GM18517 (cell line): ENCODE data around the gene FCAMR.

Experiments used
- ATAC-seq: cut with Tn5 transposase; IDR thresholded peaks from one replicate; pipeline ENCODE4 v1.9.1; 2021; ENCODE audit warnings: mild to moderate bottlenecking, moderate library complexity; ENCODE audit not compliant: unreplicated experiment

Gene FCAMR, protein sequence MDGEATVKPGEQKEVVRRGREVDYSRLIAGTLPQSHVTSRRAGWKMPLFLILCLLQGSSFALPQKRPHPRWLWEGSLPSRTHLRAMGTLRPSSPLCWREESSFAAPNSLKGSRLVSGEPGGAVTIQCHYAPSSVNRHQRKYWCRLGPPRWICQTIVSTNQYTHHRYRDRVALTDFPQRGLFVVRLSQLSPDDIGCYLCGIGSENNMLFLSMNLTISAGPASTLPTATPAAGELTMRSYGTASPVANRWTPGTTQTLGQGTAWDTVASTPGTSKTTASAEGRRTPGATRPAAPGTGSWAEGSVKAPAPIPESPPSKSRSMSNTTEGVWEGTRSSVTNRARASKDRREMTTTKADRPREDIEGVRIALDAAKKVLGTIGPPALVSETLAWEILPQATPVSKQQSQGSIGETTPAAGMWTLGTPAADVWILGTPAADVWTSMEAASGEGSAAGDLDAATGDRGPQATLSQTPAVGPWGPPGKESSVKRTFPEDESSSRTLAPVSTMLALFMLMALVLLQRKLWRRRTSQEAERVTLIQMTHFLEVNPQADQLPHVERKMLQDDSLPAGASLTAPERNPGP

GRCh38 chr1:206970446-206970845, at the start of gene FCAMR:
TSS of gene FCAMR (minus strand) at chr1:206970460. CDS start at chr1:206970125, 335 bp downstream.
- no peak for ATAC-seq

GRCh38 chr1:207019661-207020060, 49.4 kb upstream of the FCAMR start:
- ATAC-seq, result no peak

DNA sequence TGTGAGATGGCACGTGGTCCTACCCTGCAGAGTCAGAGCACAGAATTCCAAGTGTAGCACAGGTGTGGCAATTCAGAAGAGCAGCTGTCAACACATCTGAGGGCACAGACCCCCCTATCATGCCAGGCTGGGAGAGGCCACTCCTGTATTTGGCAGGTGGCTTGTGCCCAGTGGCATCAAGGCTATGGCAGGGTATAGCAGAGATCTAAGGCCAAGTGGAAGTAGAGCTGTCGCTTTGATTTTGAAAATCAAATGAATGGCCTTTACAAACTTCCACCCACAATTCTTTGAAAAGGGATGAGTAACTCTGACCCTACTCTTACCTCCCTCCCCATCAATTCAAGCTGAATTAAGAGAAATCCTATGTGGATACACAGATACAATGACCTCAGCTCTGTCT, 48.9 kb upstream of the FCAMR start:
- no peak for ATAC-seq

GRCh38 chr1:207018707-207019106, 48.4 kb upstream of the FCAMR start:
- no peak for ATAC-seq

- no peak for ATAC-seq
These were observed 47.6 kb upstream of the FCAMR start for GRCh38 chr1:207017615-207018559.

- no peak for ATAC-seq
These were observed 45.5 kb upstream of the FCAMR start for GRCh38 chr1:207015791-207016190.

GRCh38 chr1:207014728-207015127, 44.5 kb upstream of the FCAMR start:
- no peak for ATAC-seq

DNA sequence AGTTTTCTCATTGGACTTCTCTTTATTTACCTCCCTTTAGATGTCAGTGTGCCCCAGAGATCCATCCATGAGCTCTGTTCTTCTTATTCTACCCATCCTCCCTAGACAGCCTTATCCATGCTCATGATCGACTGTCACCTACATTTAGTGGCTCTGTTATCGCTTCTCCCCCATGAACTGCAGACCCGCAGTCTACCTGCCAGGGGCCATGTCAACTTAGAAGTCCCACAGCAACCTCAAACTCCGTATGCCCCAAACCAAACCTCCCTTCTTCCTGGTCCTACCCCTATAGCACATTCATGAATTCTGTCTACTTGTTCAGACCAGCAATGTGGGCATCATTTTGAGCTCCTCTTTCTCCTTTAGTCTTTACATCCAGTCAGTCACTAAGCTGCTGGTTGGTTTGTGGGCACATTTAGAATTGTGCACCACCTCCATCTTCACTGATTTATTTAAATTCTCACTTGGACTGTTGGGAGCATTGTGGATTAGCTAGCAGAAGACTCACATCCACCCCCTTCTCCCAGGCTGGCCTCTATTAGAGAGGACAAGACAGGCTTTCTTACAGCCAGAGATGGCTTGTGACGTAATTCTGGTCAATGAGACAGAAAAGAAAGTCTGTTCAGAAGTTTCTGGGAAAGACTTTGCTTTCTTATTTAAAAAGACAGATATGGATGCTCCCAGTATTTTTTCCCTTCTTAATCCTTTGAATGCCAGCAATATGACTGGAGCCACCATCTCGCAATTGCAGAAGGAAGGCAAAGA, 43.2 kb upstream of the FCAMR start:
- no peak for ATAC-seq

DNA sequence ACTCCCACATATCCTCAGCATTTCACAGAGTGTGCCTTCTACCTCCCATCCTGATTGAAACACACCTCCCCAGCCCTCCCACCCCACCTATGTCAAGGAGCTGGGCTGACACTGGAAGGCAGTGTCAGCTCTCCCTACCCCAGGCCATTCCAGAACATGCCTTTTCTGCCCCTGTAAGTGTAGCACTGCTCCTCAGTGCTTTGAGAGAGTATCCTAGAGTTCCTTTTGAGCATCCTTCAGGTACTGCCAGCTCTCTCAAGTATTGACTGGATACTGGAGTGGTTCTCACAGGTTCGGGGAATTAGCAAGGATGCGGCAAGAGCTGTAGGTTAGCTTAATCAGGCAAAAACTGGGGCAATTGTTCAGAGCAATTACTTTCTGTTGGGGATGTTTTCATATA, 40.5 kb upstream of the FCAMR start:
- no peak for ATAC-seq

DNA sequence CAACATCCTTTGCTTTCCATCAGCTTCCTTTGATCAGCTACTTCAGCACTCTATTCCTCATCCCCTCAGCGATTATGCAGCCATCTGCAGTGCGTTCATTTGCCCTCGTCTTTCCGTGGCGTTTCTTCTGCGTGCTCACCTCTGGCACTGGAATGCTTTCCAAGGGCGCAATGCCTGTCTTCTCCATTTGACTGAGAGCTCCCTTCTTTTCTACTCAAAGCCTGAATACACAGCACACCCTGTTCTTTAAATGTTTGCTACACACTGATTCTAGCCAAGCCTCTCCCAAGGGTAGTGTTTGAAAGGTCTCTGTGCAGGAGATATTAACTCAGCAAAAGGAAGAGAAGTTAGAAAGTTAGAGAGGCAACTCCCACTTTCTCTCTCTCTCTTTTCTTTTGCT, 39.7 kb upstream of the FCAMR start:
- no peak for ATAC-seq

DNA sequence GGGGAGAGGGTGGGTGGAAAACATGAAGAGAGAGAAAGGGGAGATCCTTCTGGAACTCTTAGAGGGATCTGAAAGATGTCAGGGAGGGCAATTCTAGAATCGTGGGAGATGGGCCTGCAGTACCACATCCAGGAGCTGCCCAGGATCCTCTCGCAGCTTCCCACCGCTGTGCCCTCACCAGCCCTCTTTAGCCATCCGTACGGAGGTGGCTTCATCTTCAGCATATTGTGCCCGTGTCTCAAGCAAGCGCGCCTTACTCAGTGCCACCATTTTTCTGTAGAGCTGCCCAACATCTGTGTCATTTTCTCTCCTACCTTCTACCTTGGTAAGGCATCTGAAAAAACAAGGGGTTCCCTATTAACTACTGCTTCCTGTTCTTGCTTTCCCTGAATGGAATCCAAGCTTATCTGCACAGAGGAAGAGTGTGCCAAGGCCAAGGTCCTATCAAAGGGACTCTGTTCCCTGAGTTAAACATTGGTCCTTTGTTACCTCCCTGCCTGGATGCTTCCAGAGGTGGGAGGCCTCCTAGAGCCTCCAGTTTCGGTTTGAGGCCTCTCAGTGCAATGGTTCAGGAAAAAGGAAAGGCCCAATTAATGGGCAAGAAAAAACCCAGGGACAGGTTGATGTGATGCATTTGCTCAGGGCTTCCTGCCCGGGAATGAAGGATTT, 39.1 kb upstream of the FCAMR start:
- ATAC-seq, result no peak

DNA sequence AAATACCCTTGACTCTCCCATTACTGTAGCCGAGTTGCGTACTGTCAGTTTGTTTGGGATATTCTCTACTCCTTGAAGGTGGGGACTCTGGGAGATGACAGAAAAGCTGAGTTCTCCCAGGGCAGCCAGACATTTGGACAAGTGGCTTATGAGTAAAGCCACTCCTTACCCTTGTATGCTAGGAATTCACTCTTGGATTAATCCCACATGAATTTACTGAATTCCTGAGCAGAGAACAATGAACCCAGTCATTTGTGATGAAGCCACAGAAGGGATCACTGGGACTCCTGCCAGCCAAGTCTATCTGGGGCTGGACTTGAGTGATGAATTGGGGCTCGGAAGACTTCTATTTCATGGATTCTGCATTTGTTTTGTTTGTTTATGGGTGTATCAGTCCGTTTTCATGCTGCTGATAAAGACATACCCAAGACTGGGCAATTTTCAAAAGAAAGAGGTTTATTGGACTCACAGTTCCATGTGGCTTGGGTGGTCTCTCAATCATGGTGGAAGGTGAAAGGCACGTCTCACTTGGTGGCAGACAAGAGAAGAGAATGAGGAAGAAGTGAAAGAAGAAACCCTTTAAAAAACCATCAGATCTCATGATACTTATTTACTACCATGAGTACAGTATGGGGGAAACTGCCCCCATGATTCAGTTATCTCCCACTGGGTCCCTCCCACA, 37.2 kb upstream of the FCAMR start:
- no peak for ATAC-seq

GRCh38 chr1:207006914-207007313, 36.7 kb upstream of the FCAMR start:
- ATAC-seq, result no peak

- ATAC-seq, result no peak
These were observed 35.8 kb upstream of the FCAMR start for GRCh38 chr1:207006083-207006482.

- no peak for ATAC-seq
These were observed 34.9 kb upstream of the FCAMR start for GRCh38 chr1:207004931-207005830.

DNA sequence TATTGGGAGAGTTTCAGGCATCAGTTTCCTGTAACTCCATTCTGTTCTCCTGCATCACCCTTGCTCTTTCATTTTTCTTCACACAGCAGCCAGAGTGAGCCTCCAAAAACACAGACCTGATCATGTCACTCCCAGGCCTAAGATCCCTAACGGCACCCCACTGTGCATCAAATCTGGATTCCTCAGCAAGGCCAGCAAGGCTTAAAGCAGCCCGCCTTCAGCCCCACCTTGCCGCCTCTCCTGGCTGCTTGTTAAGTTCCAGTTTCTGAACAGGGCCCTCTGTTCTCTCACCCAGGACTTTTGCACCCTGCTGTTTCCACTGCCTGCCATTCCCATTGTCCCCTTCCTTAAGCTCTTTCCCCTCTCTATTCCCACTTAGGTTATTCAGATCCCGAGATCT, 33.0 kb upstream of the FCAMR start:
- ATAC-seq, result no peak

GRCh38 chr1:207002724-207003146, 32.5 kb upstream of the FCAMR start:
- ATAC-seq, result no peak

DNA sequence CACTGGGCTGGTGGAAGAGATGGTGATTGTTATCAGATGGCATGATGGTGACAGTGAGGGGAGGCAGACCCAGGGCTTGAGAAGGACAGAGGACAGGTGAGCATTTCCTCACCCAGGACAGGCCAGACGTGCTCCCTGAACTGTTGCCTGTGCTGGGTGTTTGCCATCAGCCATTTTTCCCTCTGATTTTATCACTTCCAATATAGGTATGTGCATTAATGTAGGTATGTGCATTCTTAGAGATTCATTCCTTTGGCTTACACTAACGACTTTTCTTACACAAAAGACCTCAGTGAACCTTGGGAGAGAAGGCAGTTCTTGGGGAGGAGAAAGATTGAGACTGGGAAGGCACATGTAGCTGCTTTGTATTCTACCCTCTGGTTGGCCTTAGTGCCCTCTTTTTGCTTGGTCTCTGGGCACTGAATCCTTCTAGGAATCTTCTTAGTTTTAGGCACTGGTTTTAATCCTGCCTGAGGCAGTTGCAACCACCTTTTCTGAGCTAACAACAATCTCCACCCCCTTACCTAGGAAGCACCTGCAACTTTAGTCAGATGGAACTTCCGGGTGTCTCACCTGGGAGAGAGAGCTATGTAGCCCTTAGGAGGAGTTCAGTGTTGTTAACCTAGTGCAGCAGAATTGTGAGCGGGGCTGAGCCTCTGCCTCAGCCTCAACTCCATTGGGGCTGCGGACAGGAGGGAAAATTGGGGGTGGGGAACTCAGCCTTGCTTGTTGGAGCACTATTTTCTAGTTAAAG, 31.4 kb upstream of the FCAMR start:
- ATAC-seq, result no peak
